ENCODE measurements around the gene MRPL46.
"Not testable (repeated sequence)": the region's sequence is repeated elsewhere in the genome, so short reads cannot be mapped to it uniquely, and the experiment has no call there.

MRPL46 gene

DNA sequence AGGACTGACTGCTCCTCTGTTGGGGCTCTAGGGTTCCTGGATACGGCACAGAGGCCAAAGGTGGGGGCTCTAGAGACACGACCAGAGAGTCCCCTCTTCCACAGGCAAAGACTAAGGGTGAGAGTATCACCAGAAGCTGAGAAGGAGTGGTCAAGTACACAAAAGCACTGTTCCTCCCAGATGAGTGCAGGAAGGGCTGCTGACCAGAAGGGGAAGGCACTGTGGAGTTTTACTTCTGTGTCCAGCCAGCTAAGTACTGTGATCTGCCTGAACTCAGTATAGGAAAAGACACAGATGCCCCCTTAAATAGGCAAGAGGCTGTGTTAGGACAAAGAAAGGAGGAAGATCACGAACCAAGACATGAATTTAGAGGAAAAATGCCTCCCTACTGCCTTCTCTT lies 12.0 kb upstream of the MRPL46 start:
- FAIRE-seq = no peak

DNA sequence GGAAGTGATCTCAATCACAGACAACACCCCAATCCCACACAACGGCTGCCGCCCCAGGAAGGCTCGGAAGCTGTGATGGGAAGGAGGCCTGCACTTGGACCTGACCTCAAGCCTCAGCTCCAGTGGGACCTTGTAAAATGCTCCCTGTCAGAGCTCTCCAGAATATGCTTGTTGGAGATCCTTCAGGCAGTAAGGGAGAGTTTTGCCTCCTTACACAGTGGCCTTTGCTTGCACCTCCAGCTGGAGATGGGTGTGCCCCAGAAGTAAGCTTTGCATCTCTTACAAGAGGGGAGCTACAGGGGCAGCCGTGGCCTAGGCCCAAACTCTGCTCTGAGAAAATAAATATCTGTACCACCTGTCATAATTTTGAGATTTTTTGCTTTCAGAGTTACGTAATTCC lies 10.7 kb upstream of the MRPL46 start:
- DNase-seq (ENCODE audit: low spot score) (no peak), FAIRE-seq (no peak)

More for the DNA sequence above, 12.0 kb upstream of the MRPL46 start:
- no peak for DNase-seq (ENCODE audit: low spot score)

DNA sequence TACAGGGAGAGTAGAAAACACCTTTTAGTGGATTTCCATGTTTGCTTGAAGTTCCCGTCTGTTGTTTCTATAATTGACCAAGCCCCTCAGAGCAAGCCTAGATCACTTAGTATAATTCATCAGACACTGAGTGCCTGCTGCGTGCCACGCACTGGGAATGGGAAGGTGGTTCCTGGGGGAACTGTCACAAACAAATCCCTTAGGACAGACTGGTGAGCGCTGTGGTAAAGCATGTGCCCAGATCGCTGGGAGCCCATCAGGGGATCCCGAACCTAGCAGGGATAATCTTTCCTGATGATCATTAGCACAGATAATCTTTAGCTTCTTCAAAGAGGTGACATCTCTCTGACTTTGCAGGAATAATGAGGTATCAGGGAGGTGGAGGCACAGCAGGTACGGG lies 9.9 kb upstream of the MRPL46 start:
- FAIRE-seq (no peak), DNase-seq (ENCODE audit: low spot score) (no peak)

DNA sequence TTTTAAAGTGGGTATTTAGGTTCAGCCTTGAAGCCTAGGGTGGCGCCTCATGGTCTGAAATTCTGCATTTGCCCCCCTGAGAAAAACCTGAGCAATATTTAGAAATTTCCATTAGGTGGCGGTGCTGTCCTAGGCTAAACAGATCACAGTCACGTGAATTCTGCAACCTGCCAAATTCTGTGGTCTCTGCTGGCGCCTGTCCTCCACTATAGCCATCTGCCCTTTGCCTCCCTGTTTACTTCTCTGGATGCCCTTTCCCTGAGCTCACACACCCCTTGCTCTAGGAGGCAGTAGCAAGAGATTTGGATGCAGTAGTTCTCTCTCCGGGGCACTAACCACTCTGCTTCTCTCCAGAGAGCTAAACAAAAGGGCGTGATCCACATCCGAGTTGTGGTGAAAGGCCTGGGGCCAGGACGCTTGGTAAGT lies 9.5 kb upstream of the MRPL46 start:
- FAIRE-seq = no peak

GRCh38 chr15:88473661-88474293 lies 6.6 kb upstream of the MRPL46 start:
- DNase-seq (ENCODE audit: low spot score); FAIRE-seq: not testable (repeated sequence)

More for the DNA sequence above, 9.5 kb upstream of the MRPL46 start:
- peak; percentile 49 for DNase-seq (ENCODE audit: low spot score)

DNA sequence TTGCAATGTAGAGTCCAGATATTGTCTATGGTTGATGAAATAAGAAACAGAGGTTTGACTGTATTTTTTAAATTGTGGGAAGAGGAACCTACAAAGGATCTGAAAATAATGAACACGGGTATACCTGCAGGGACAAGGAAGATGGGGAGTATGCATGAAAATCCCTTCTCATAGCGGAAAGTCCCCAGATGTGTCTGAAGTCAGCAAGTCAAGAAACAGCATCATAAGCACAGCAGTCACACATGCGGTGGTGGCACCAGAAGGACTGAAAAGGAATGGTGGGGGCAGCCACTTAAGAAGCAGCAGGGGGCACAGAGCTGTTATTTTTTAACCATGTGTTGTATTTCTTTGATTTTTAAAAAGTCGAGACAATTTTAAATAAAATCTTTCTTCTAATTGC lies 5.0 kb upstream of the MRPL46 start:
- no peak for DNase-seq (ENCODE audit: low spot score)
- FAIRE-seq = no peak

GRCh38 chr15:88470625-88471372 lies 3.6 kb upstream of the MRPL46 start:
- FAIRE-seq = no peak
- no peak for DNase-seq (ENCODE audit: low spot score)

DNA sequence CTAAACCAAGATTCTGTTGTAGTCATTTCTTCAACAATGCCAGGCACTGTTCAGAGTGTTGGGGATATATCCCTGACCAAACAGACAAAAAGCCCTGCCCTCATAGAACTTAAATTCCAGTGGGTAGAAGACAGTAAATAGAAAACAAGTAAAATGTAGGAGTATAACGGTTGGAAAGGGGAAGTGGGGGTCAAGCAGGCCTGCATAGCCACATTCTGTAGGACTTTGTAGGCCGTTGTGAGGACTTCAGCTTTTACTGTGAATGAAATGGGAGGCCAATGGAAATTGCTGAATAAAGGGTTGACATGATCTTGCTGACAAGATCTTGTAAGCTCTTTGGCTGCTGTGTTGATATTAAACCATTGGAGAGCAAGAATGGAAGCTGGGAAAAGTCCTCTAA lies 2.1 kb upstream of the MRPL46 start:
- DNase-seq (ENCODE audit: low spot score) (no peak), FAIRE-seq (no peak)

- FAIRE-seq; DNase-seq (ENCODE audit: low spot score): not testable (repeated sequence)
Measured at GRCh38 chr15:88468721-88469120, 1.5 kb upstream of the MRPL46 start.

DNA sequence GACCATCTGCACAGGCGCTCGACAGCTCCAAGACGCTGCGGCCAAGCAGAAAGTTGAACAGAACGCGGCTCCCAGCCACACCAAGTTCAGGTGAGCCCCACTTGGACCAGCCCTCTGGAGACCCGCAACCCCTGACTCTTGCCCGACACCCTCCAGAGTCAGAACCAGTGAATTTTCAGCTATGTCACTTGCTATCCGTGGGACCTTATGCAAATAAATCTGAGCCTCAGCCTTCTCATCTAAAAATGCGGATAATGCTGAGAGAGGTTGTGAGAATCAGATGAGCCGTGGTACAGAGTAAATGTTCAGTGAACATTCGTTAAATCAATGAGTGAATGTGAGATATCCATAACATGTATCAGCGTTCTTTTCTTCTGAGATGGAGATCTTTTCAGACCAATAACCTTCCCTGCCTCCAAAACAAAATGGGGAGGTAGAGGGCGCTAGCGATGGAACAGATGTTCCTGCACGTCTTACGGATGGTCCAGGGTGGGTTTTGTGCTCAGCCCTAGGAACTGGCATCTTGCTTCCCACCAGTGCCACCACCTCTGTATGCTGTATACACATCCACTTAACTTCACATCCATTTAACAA lies 844 bp upstream of the MRPL46 start:
- DNase-seq (ENCODE audit: low spot score) = no peak
- FAIRE-seq = no peak

GRCh38 chr15:88465633-88466224 lies 1.5 kb downstream of the MRPL46 start:
- DNase-seq (ENCODE audit: low spot score) = no peak
- FAIRE-seq = no peak

- FAIRE-seq (no peak), DNase-seq (ENCODE audit: low spot score) (no peak)
Measured at GRCh38 chr15:88463870-88464532, 3.2 kb downstream of the MRPL46 start.

DNA sequence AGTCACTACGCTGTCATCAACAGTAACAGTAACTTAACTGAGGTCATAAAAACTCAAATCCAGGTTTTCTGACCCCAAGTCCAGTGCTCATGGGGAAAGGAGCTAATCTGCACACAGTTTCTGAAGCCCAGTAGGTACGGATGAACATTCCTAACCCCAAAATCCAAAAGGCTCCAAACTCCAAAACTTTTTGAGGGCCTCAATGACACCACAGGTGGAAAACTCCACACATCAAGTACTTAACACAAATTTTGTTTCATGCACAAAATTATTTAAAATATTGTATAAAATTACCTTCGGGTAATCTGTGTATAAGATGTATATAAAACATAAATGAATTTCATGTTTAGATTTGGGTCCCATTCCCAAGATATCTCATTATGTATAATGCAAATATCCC lies 10.5 kb downstream of the MRPL46 start:
- FAIRE-seq (no peak), DNase-seq (ENCODE audit: low spot score) (no peak)

DNA sequence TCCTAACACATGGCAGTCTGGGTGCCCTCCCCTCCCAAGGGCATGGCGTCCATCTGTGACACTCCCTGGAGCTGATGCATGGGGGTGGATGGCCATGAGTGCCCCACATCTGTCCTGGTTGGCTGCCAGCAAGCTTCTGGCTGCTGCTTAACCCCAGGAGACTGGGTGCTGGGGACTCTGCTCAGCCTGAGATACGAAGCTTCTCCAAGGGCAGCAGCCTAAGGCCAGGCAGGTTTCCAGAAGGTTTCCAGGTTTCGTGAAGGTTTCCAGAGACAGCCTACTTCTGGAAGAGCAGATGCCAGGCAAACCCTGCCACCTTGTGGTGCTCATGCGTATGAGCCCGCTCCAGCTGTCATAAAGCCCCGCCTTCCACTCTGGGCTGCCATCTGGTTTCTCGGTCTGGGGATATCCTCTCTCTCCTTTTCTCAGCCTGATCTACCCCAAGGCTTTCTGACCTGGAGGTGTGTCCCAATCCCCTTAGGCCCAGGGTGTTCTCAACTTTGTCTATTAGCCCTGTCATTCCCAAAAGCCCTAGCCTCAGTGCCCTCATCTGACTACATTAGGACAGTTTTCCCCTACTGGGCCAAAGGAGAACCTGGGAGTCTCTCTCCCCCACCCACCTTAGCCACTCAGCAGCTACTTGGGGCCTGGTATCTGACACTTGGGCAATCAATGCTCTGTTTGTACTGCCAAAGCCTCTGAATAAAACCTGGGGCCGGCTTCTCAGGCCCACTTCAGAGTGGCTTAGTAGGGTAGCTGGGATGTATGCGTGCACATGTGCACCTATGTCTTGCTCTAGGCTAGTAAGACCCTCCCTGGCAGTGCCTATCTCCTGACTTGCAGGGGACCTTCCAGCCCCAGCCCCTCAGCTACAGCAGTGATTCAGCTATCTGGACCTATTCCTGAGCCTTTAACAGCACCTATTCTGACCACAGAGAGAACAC lies 12.0 kb downstream of the MRPL46 start:
- FAIRE-seq (no peak), DNase-seq (ENCODE audit: low spot score) (peak; percentile 79)

DNA sequence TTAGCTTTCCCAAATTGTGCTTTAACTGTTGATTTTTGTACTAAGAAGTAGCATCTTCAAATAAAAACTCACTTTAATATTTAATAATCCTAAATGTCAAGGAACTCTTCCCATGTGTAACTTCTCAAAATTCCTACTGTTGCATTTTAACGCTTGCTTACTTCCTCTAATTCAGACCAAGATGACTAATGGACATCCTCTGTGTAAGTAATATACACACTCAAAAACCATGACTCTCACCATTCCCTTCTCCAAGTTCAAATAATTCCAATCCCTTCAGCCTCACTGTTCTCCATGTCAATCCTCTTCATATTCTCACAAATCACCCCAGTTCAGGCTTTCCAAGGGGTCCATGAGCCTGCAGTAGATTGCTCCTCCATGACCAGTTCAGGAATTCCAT lies 13.0 kb downstream of the MRPL46 start:
- no peak for DNase-seq (ENCODE audit: low spot score)
- no peak for FAIRE-seq

- DNase-seq (ENCODE audit: low spot score) (no peak), FAIRE-seq (no peak)
Measured at GRCh38 chr15:88453651-88454050, 13.5 kb downstream of the MRPL46 start.

GRCh38 chr15:88450125-88450798 lies 16.9 kb downstream of the MRPL46 start:
- FAIRE-seq = peak; percentile 73
- peak; percentile 87 for DNase-seq (ENCODE audit: low spot score)

GRCh38 chr15:88449581-88449980 lies 17.6 kb downstream of the MRPL46 start:
- FAIRE-seq = no peak

DNA sequence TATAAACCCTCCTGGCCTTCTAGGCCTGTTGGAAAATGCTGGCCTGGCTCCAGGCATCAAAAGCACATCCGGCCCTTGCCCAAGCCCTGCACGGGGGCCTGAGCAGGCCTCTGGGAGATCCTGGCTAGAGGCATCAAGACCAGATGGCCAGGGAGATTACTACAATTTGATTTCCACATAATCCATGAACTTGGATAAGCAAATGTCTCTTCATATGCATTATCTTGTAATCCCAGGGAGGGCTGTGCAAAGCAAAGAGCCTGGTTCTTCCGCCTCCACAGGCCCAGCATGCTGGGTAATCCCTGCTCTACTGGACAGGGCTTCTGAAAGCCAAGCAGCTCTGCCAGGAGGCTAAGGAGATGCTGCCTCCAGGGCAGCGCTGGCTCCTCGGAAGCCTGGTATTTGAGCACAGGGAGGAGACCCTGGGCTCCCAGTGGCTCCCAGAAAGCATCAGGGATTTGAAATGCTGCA lies 18.2 kb downstream of the MRPL46 start:
- no peak for DNase-seq (ENCODE audit: low spot score)
- FAIRE-seq = no peak

More at GRCh38 chr15:88449581-88449980, 17.6 kb downstream of the MRPL46 start:
- no peak for DNase-seq (ENCODE audit: low spot score)

- FAIRE-seq (no peak), DNase-seq (ENCODE audit: low spot score) (no peak)
Measured at GRCh38 chr15:88447741-88448140, 19.4 kb downstream of the MRPL46 start.

Data from urothelium cell line (cell line).